HepG2 (cell line): ENCODE results near the gene TFE3. TPM values are rescaled to one million over a fixed set of nuclear protein-coding genes. Genes with fewer than 3 reads are reported as not detected.

Source experiments
- ATAC-seq: fragments of 200-7000 bp; cut with Tn5 transposase; 3 replicates; pipeline ENCODE4 v1.9.1; 2020; ENCODE audit warnings: mild to moderate bottlenecking, moderate library complexity
- BruUV-seq: library from RNA; stranded (reverse); fragments of 400-500 nt; replicated peaks from 2 replicates; lab custom pipeline; 2021; lab: Mats Ljungman, UMichigan
- CTCF ChIA-PET: fragments of 300-600 bp; formaldehyde crosslinking; extraction: SDS; loops from one replicate; lab custom pipeline; 2021; ENCODE audit warnings: low total read pairs, inconsistent platforms, low intra/inter-chr PET ratio; lab: Yijun Ruan, JAX
- POLR2A ChIA-PET: fragments of 350-600 bp; sonication (Branson Sonifier 250); formaldehyde crosslinking; loops from one replicate; lab custom pipeline; 2020; ENCODE audit warnings: antibody characterized with exemption, inconsistent platforms; lab: Yijun Ruan, JAX
- DNase-seq: peaks from one replicate; pipeline ENCODE4 v3.0.0-alpha.2; 2015; ENCODE audit warnings: low spot score
- FAIRE-seq: peaks from 3 replicates; lab custom pipeline; 2011; peaks lifted over from hg19 to GRCh38; lab: Jason Lieb, UNC
- H2AFZ ChIP-seq: one replicate; pipeline ENCODE4 v1.6.1; 2011; ENCODE audit warnings: low read length, inconsistent platforms
- H3K27ac ChIP-seq: fragments of 300-600 bp; 3 replicates; pipeline ENCODE4 v1.8.0; 2011; ENCODE audit warnings: mixed run types, mild to moderate bottlenecking, mixed read lengths, low read length, inconsistent platforms; ENCODE audit not compliant: insufficient read depth; ENCODE audit errors: extremely low read length
- H3K27me3 ChIP-seq, 2 experiments: fragments of 200-600 bp in 1 of 2; 2 replicates in 1 of 2; 3 replicates in 1 of 2; pipeline versions ENCODE4 v1.6.0 to v1.8.0; 2011; ENCODE audit warnings: low read length in 2 of 2, mild to moderate bottlenecking in 2 of 2, moderate library complexity in 2 of 2, inconsistent platforms in 1 of 2; ENCODE audit not compliant: insufficient read depth in 2 of 2, control insufficient read depth in 1 of 2
- H3K36me3 ChIP-seq, 2 experiments: fragments of 200-600 bp in 1 of 2; replicated peaks in 1 of 2; 2 replicates in 1 of 2; 3 replicates in 1 of 2; pipeline versions ENCODE4 v1.5.1 to v1.8.0; 2011; ENCODE audit warnings: low read length in 2 of 2, inconsistent platforms in 1 of 2; ENCODE audit not compliant: insufficient read depth in 2 of 2, control insufficient read depth in 1 of 2
- H3K4me1 ChIP-seq: 2 replicates; pipeline ENCODE4 v1.5.1; 2012; ENCODE audit warnings: low read length, inconsistent platforms; ENCODE audit not compliant: insufficient read depth
- H3K4me2 ChIP-seq: 2 replicates; pipeline ENCODE4 v1.6.0; 2011; ENCODE audit warnings: low read depth, low read length, inconsistent platforms
- H3K4me3 ChIP-seq, 3 experiments: fragments of 200-600 bp in 1 of 3; sonication (generic), shearing (Covaris generic) in 1 of 3; replicated peaks in 1 of 3; 2 replicates each; pipeline ENCODE4 v1.5.1; 2011 to 2016; ENCODE audit warnings: low read length in 3 of 3, inconsistent platforms in 2 of 3, low read depth in 2 of 3, mild to moderate bottlenecking in 2 of 3, control low read depth in 1 of 3, mixed read lengths in 1 of 3; ENCODE audit not compliant: insufficient read depth in 1 of 3
- H3K79me2 ChIP-seq: one replicate; pipeline ENCODE4 v1.6.1; 2011; ENCODE audit warnings: low read length, inconsistent platforms; ENCODE audit not compliant: insufficient read depth
- H3K9ac ChIP-seq: 2 replicates; pipeline ENCODE4 v1.6.0; 2011; ENCODE audit warnings: mild to moderate bottlenecking, low read depth, low read length, inconsistent platforms; ENCODE audit not compliant: insufficient read depth
- H3K9me3 ChIP-seq: 2 replicates; pipeline ENCODE4 v1.5.1; 2012; ENCODE audit warnings: mild to moderate bottlenecking, low read length
- H4K20me1 ChIP-seq: 2 replicates; pipeline ENCODE4 v1.6.0; 2011; ENCODE audit warnings: inconsistent platforms, mild to moderate bottlenecking, low read length, moderate library complexity; ENCODE audit not compliant: insufficient read depth
- FOXO1 ChIP-seq: sonication (generic); formaldehyde crosslinking; IDR thresholded peaks from 2 replicates; pipeline ENCODE4 v1.4.0; 2020; ENCODE audit warnings: missing genetic modification reagents
- MED8 ChIP-seq: sonication (generic); formaldehyde crosslinking; IDR thresholded peaks from 2 replicates; pipeline ENCODE4 v1.8.1; 2023; ENCODE audit warnings: mild to moderate bottlenecking, missing genetic modification reagents; ENCODE audit not compliant: insufficient replicate concordance
- NR2F6 ChIP-seq, 2 experiments: IDR thresholded peaks; 2 replicates each; pipeline ENCODE4 v1.6.1; 2016; ENCODE audit warnings: antibody characterized with exemption in 1 of 2, mild to moderate bottlenecking in 1 of 2
- SALL1 ChIP-seq: sonication (generic); formaldehyde crosslinking; IDR thresholded peaks from 2 replicates; pipeline ENCODE4 v1.8.0; 2022; ENCODE audit warnings: mild to moderate bottlenecking, missing genetic modification reagents
- SAP130 ChIP-seq: IDR thresholded peaks from 2 replicates; pipeline ENCODE4 v1.6.1; 2016; ENCODE audit warnings: low read depth
- TEAD3 ChIP-seq: optimal IDR thresholded peaks from 2 replicates; pipeline ENCODE3; 2016; ENCODE audit warnings: borderline replicate concordance
- ZNF251 ChIP-seq: sonication (generic); formaldehyde crosslinking; IDR thresholded peaks from 2 replicates; pipeline ENCODE4 v1.9.0; 2021; ENCODE audit warnings: mild to moderate bottlenecking, missing genetic modification reagents
- ZNF431 ChIP-seq: sonication (generic); formaldehyde crosslinking; IDR thresholded peaks from 2 replicates; pipeline ENCODE4 v1.9.0; 2022; ENCODE audit warnings: missing genetic modification reagents, low read depth, mild to moderate bottlenecking, borderline replicate concordance
- ZNF775 ChIP-seq: sonication (generic); formaldehyde crosslinking; IDR thresholded peaks from 2 replicates; pipeline ENCODE4 v1.4.0; 2020; ENCODE audit warnings: missing genetic modification reagents, mild to moderate bottlenecking, moderate library complexity, borderline replicate concordance
- ZNF841 ChIP-seq: sonication (generic); formaldehyde crosslinking; IDR thresholded peaks from 2 replicates; pipeline ENCODE4 v1.8.1; 2023; ENCODE audit warnings: missing genetic modification reagents, borderline replicate concordance
- WGBS: methylation state at CpG from one replicate; pipeline ENCODE4 v1.1.6; 2017; ENCODE audit warnings: low lambda C conversion rate; 5-methylcytosine and 5-hydroxymethylcytosine counted together
- in situ Hi-C: cut with HindIII; loops from 2 replicates; pipeline ENCODE4 v1.10.0; 2017; ENCODE audit warnings: low pct_unique_long_range_greater_than_20kb; ENCODE audit not compliant: extremely low pct_ligation_motif_present
- intact Hi-C: fragments of 100-400 bp; cut with micrococcal nuclease; formaldehyde crosslinking; loops from one replicate; pipeline ENCODE4 v1.10.0; 2022; ENCODE audit not compliant: unreplicated experiment
- polyA plus RNA-seq, 8 experiments: library from polyadenylated mRNA; depleted of rRNA in 3 of 8; stranded (reverse) in 7 of 8; unstranded in 1 of 8; fragments of >200 nt; fragmentation: Illumina TruSeq in 4 of 8; extraction: Trizol in 4 of 8; gene quantifications; 2 replicates each; pipeline versions ENCODE4 v1.2.1 to v1.2.3, GENCODE V29; 2011 to 2016; ENCODE audit warnings: low read depth in 4 of 8, missing spikeins in 1 of 8, mixed read lengths in 1 of 8; ENCODE audit not compliant: insufficient read depth in 1 of 8
- total RNA-seq, 5 experiments: library from RNA; depleted of rRNA; stranded (reverse); fragments of >200 nt; fragmentation: Illumina TruSeq; extraction: Trizol; gene quantifications; 2 replicates each; pipeline ENCODE4 v1.2.3, GENCODE V29; 2016; ENCODE audit warnings: low read depth in 1 of 5
- TF ChIP-seq, protein P1 (sequence below): sonication (generic); formaldehyde crosslinking; IDR thresholded peaks from 2 replicates; pipeline ENCODE4 v1.5.1; 2020; ENCODE audit warnings: mild to moderate bottlenecking, missing genetic modification reagents, borderline replicate concordance
- TF ChIP-seq, protein P2 (sequence below): sonication (generic); formaldehyde crosslinking; IDR thresholded peaks from 2 replicates; pipeline ENCODE4 v1.9.0; 2022; ENCODE audit warnings: low read depth, missing genetic modification reagents
- TF ChIP-seq, protein P3 (sequence below): sonication (generic); formaldehyde crosslinking; IDR thresholded peaks from 2 replicates; pipeline ENCODE4 v1.4.0; 2020; ENCODE audit warnings: mild to moderate bottlenecking, missing genetic modification reagents

Gene TFE3
- total and polyA plus RNA-seq, 2 of the 13 experiments (the other 11 are each of a cell fraction or from before 2014, with no cell fraction given), result 8.3 to 12.3 TPM

DNA sequence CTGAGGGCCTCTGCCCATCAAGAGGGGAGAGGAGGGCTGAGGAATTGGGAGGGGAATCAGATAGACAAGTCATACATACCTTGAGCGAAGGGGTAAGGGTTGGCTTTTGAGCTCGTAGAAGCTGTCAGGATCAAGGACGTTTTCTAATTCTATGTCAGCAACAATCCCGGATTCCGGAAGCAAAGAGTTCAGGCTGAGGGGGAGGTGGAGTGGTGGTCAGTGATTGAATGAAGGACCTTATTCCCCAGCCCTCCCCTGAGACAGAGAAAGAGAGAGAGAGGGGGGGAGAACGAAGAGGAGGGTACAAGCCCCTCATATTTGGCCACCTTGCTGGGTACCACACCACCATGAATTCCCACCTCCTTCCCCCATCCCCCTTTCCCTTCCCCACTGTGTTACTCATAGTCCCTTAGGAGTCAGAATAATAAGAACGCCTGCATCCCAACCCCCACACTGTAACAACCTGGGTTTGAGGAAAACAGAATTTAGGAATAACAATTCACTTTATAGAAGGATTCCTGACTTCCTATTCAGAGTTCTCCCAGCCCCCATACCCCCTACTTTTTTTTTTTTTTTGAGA lies 2.7 kb downstream of the TFE3 start:
- POLR2A ChIA-PET, result interaction anchor here (1.0 to 1.5 kb wide), 4 partner anchors 13 to 99 kb away, joined by 4 to 6 read pairs (median 4); partner anchors contain the start of gene OTUD5
- no TSS peak for BruUV-seq
- Histone ChIP-seq H3K9ac (peak overlapping the region; percentile 47), H2AFZ (no peak overlapping the region), H3K27me3 (no peaks in the 10 kb centered on the region; a peak in 1 of 5 replicates), H3K36me3 (peaks cover 4 to 12% of the 10 kb centered on the region in 2 experiments; a peak in 3 of 5 replicates), H3K9me3 (no peaks in the 10 kb centered on the region), H3K79me2 (peaks cover 20% of the 10 kb centered on the region), H3K4me2 (peak overlapping the region; percentile 71), H3K27ac (peak overlapping the region; percentile 73), H3K4me3 (peak overlapping the region in 2 of 3 experiments; percentile 36 to 40; a peak in 5 of 6 replicates), H3K4me1 (peaks cover 44% of the 10 kb centered on the region), H4K20me1 (no peaks in the 10 kb centered on the region)
- intact Hi-C loops (loop anchor here (5.0 kb wide), 1 partner anchor 83 kb away; the partner anchor contains the start of gene OTUD5), in situ Hi-C loops (no loop called here)
- WGBS, result 16% methylated on average over 4 of the region's 7 CpGs
- no peak for TF ChIP-seq ZNF841
- TF ChIP-seq, protein P1, sequence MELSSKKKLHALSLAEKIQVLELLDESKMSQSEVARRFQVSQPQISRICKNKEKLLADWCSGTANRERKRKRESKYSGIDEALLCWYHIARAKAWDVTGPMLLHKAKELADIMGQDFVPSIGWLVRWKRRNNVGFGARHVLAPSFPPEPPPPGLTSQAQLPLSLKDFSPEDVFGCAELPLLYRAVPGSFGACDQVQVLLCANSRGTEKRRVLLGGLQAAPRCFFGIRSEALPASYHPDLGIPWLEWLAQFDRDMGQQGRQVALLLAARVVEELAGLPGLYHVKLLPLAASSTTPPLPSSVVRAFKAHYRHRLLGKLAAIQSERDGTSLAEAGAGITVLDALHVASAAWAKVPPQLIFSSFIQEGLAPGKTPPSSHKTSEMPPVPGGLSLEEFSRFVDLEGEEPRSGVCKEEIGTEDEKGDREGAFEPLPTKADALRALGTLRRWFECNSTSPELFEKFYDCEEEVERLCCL (CRISPR knock-in tag), result no peak
- peak; percentile 24 for TF ChIP-seq TEAD3 (CRISPR knock-in tag)
- no peak for TF ChIP-seq ZNF251 (CRISPR knock-in tag)
- TF ChIP-seq FOXO1 (CRISPR knock-in tag), result no peak
- no peak for TF ChIP-seq ZNF431 (CRISPR knock-in tag)
- peak; percentile 28; the same call in 1 of the 2 replicates for TF ChIP-seq SAP130
- TF ChIP-seq NR2F6 (IDR thresholded peaks at IDR 0.05), result no peak
- TF ChIP-seq NR2F6 (CRISPR knock-in tag; IDR thresholded peaks at IDR 0.05), result no peak
- TF ChIP-seq SALL1, result 0 out of 2 replicates have a peak, but pooled peaks have one; percentile 8
- no peak for TF ChIP-seq MED8 (CRISPR knock-in tag)
- no peak for TF ChIP-seq ZNF775
- TF ChIP-seq, protein P2, sequence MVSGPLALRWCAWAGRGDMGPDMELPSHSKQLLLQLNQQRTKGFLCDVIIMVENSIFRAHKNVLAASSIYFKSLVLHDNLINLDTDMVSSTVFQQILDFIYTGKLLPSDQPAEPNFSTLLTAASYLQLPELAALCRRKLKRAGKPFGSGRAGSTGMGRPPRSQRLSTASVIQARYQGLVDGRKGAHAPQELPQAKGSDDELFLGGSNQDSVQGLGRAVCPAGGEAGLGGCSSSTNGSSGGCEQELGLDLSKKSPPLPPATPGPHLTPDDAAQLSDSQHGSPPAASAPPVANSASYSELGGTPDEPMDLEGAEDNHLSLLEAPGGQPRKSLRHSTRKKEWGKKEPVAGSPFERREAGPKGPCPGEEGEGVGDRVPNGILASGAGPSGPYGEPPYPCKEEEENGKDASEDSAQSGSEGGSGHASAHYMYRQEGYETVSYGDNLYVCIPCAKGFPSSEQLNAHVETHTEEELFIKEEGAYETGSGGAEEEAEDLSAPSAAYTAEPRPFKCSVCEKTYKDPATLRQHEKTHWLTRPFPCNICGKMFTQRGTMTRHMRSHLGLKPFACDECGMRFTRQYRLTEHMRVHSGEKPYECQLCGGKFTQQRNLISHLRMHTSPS (CRISPR knock-in tag), result no peak
- TF ChIP-seq, protein P3, sequence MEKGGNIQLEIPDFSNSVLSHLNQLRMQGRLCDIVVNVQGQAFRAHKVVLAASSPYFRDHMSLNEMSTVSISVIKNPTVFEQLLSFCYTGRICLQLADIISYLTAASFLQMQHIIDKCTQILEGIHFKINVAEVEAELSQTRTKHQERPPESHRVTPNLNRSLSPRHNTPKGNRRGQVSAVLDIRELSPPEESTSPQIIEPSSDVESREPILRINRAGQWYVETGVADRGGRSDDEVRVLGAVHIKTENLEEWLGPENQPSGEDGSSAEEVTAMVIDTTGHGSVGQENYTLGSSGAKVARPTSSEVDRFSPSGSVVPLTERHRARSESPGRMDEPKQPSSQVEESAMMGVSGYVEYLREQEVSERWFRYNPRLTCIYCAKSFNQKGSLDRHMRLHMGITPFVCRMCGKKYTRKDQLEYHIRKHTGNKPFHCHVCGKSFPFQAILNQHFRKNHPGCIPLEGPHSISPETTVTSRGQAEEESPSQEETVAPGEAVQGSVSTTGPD (CRISPR knock-in tag), result no peak
- ATAC-seq (no peak), DNase-seq (no peak), FAIRE-seq (no peak)
- CTCF ChIA-PET, result no interaction called here
